SK-N-SH (cell line): ENCODE measurements around the gene CCDC88C. TPM values are rescaled to one million over a fixed set of nuclear protein-coding genes. Genes with fewer than 3 reads are reported as not detected.

Experiments
- CTCF ChIA-PET: fragments of 300-600, 350-600 bp; formaldehyde crosslinking; extraction: SDS; loops from one replicate; lab custom pipeline; 2021; lab: Yijun Ruan, JAX
- POLR2A ChIA-PET: fragments of 350-600 bp; sonication (Branson Sonifier 250); formaldehyde crosslinking; extraction: SDS; loops from one replicate; lab custom pipeline; 2020; ENCODE audit warnings: antibody characterized with exemption, inconsistent platforms; lab: Yijun Ruan, JAX
- DNase-seq: peaks from one replicate; pipeline ENCODE4 v3.0.0; 2012
- H2AFZ ChIP-seq: fragments of 200-600 bp; sonication (generic); 2 replicates; pipeline ENCODE4 v1.8.1; 2016; ENCODE audit warnings: antibody characterized with exemption, mild to moderate bottlenecking, low read depth
- H3F3A ChIP-seq: fragments of 200-600 bp; sonication (generic); replicated peaks from 2 replicates; pipeline ENCODE3; 2016; ENCODE audit warnings: antibody characterized with exemption, mild to moderate bottlenecking; ENCODE audit not compliant: insufficient read depth
- H3K27ac ChIP-seq, 2 experiments: fragments of 200-500 bp in 1 of 2; fragments of 200-600 bp in 1 of 2; sonication (Bioruptor generic) in 1 of 2; sonication (generic), shearing (Covaris generic) in 1 of 2; 2 replicates each; pipeline versions ENCODE4 v1.5.1 to v1.6.1; 2014 to 2016; ENCODE audit warnings: low read depth in 2 of 2, inconsistent platforms in 1 of 2, low read length in 1 of 2, mild to moderate bottlenecking in 1 of 2, mixed read lengths in 1 of 2
- H3K27me3 ChIP-seq: fragments of 200-600 bp; sonication (generic), shearing (Covaris generic); 2 replicates; pipeline ENCODE4 v1.6.1; 2016; ENCODE audit warnings: mixed run types; ENCODE audit not compliant: insufficient read depth
- H3K36me3 ChIP-seq, 2 experiments: fragments of 200-500 bp in 1 of 2; fragments of 200-600 bp in 1 of 2; sonication (Bioruptor generic) in 1 of 2; sonication (generic) in 1 of 2; replicated peaks in 1 of 2; 2 replicates each; pipeline versions ENCODE3 to v1.5.1; 2014 to 2016; ENCODE audit warnings: low read length in 1 of 2, mild to moderate bottlenecking in 1 of 2; ENCODE audit not compliant: insufficient read depth in 2 of 2, control insufficient read depth in 1 of 2
- H3K4me1 ChIP-seq, 2 experiments: fragments of 200-500 bp in 1 of 2; fragments of 200-600 bp in 1 of 2; sonication (Bioruptor generic) in 1 of 2; sonication (generic), shearing (Covaris generic) in 1 of 2; 2 replicates each; pipeline versions ENCODE4 v1.5.1 to v1.6.1; 2014 to 2016; ENCODE audit warnings: low read depth in 1 of 2, low read length in 1 of 2, mixed run types in 1 of 2; ENCODE audit not compliant: insufficient read depth in 2 of 2, control insufficient read depth in 1 of 2
- H3K4me2 ChIP-seq: fragments of 200-600 bp; sonication (generic), shearing (Covaris generic); 2 replicates; pipeline ENCODE4 v1.6.1; 2017; ENCODE audit warnings: mixed run types
- H3K4me3 ChIP-seq, 2 experiments: fragments of 200-500 bp in 1 of 2; fragments of 200-600 bp in 1 of 2; sonication (Bioruptor generic) in 1 of 2; sonication (generic), shearing (Covaris generic) in 1 of 2; 2 replicates each; pipeline versions ENCODE4 v1.5.1 to v1.8.1; 2014 to 2016; ENCODE audit warnings: low read depth in 2 of 2, inconsistent platforms in 1 of 2, low read length in 1 of 2, mild to moderate bottlenecking in 1 of 2, mixed read lengths in 1 of 2, moderate library complexity in 1 of 2
- H3K79me2 ChIP-seq: fragments of 200-600 bp; sonication (generic); 2 replicates; pipeline ENCODE4 v1.8.1; 2017; ENCODE audit warnings: mild to moderate bottlenecking; ENCODE audit not compliant: insufficient read depth
- H3K9ac ChIP-seq: fragments of 200-600 bp; sonication (generic); 2 replicates; pipeline ENCODE4 v1.6.1; 2017; ENCODE audit warnings: mixed run types
- H3K9me2 ChIP-seq: fragments of 200-600 bp; sonication (generic); 2 replicates; pipeline ENCODE4 v1.6.1; 2017; ENCODE audit warnings: mixed run types
- H3K9me3 ChIP-seq: fragments of 200-600 bp; sonication (generic); 2 replicates; pipeline ENCODE4 v1.6.1; 2017; ENCODE audit warnings: mixed run types, mild to moderate bottlenecking, moderate library complexity
- H4K20me1 ChIP-seq: fragments of 200-600 bp; sonication (generic); 2 replicates; pipeline ENCODE4 v1.6.1; 2017; ENCODE audit warnings: mild to moderate bottlenecking, mixed run types; ENCODE audit not compliant: insufficient read depth
- ELF1 ChIP-seq: IDR thresholded peaks from 2 replicates; pipeline ENCODE4 v1.4.0; 2012
- FOXM1 ChIP-seq: IDR thresholded peaks from 2 replicates; pipeline ENCODE4 v1.4.0; 2012; ENCODE audit warnings: low read depth, mild to moderate bottlenecking
- MXI1 ChIP-seq: IDR thresholded peaks from 2 replicates; pipeline ENCODE4 v1.6.1; 2012; ENCODE audit warnings: mild to moderate bottlenecking, low read depth, low read length, improper control_type of control experiment
- NFIC ChIP-seq: IDR thresholded peaks from 2 replicates; pipeline ENCODE4 v1.4.0; 2012; ENCODE audit warnings: borderline replicate concordance
- NRF1 ChIP-seq: IDR thresholded peaks from 2 replicates; pipeline ENCODE4 v1.6.1; 2012; ENCODE audit warnings: low read depth, mild to moderate bottlenecking, low read length
- TCF12 ChIP-seq: IDR thresholded peaks from 2 replicates; pipeline ENCODE4 v1.4.0; 2012
- WGBS: methylation state at CpG from one replicate; pipeline ENCODE4 v1.1.6; 2017; ENCODE audit warnings: low lambda C conversion rate; 5-methylcytosine and 5-hydroxymethylcytosine counted together
- polyA plus RNA-seq, 3 experiments: library from polyadenylated mRNA; depleted of rRNA; stranded (reverse); fragments of >200 nt; gene quantifications; 2 replicates each; pipeline ENCODE4 v1.2.3, GENCODE V29; 2012
- TF ChIP-seq, protein P1 (sequence below): fragments of 200-600 bp; sonication (generic); IDR thresholded peaks from 2 replicates; pipeline ENCODE4 v1.6.1; 2017; ENCODE audit warnings: antibody characterized with exemption, mild to moderate bottlenecking, moderate library complexity
- TF ChIP-seq, protein P2 (sequence below): IDR thresholded peaks from 2 replicates; pipeline ENCODE4 v1.4.0; 2012; ENCODE audit warnings: low read depth

CCDC88C gene
- polyA plus RNA-seq, 1 of the 3 experiments (the other 2 are of a cell fraction) = 0.39 TPM

DNA sequence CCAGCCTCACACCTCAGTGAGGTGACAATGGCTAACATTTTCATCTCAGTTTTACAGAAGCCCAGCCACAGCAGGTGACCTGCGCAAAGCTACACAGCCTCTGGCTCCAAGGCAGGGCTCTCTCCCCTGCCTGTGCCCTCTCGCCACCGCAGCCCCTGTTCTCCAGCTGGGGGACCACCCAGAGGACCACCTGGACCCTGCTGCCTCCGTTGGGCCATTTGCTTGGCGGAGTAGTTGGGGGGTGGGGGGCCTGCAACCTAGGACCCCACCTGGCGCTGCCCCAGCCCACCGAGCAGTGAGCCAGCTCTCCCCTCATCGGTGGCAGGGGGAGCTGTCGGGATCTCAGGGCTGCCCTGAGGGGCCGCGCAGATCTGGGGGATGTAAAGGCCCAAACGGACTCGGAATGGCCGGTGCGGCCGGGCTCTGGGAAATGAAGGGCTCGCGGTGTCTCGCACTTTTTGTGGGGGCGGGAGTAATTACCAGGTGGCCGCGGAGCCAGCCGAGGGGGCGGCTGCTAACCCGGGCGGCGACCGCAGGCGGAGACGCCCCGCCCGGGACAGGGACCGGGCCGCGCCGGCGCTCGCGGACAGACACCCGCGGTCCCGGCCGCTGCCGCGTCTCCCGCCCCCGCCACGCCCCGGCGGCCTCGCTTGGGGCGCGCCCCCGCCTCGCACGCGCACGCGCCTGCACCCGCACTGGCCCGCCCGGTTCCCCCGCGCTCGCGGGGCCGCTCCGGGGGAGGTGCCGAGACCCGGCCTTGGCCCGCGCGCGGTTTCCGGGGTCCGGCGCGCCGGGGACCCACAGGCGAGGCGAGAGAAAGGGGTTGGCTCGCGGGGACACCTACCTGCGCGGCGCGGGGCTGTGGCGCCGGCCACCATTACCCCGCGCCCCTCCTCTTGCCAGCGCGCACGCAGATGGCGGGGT is 164.5 kb downstream of the CCDC88C start:
- Histone ChIP-seq H3K9me2 (no peaks in the 10 kb centered on the region), H2AFZ (peak overlapping the region; percentile 81), H3K4me2 (peak overlapping the region; percentile 82), H3K4me1 (peaks cover 0 to 87% of the 10 kb centered on the region in 2 experiments; a peak in 2 of 4 replicates), H3K9ac (no peak overlapping the region), H4K20me1 (no peaks in the 10 kb centered on the region), H3K27ac (peak overlapping the region in 1 of 2 experiments; percentile 97; a peak in 2 of 4 replicates), H3K27me3 (no peaks in the 10 kb centered on the region), H3K4me3 (peak overlapping the region; percentile 55 to 61), H3F3A (no peaks in the 10 kb centered on the region), H3K79me2 (no peaks in the 10 kb centered on the region), H3K36me3 (no peaks in the 10 kb centered on the region), H3K9me3 (no peaks in the 10 kb centered on the region)
- peak; percentile 79 for DNase-seq
- CTCF ChIA-PET = interaction anchor here (0.7 to 6.4 kb wide), 6 partner anchors 10 to 350 kb away, joined by 3 to 61 read pairs (median 6); no protein-coding TSS in a partner anchor
- WGBS = 16% methylated on average over 12 of the region's 95 CpGs
- POLR2A ChIA-PET = interaction anchor here (1.1 to 1.4 kb wide), 2 partner anchors 31 to 32 kb away, joined by 5 read pairs; no protein-coding TSS in a partner anchor
- TF ChIP-seq NRF1 = peak; percentile 43; the same call in 1 of the 2 replicates
- TF ChIP-seq NFIC = no peak
- TF ChIP-seq, protein P1, sequence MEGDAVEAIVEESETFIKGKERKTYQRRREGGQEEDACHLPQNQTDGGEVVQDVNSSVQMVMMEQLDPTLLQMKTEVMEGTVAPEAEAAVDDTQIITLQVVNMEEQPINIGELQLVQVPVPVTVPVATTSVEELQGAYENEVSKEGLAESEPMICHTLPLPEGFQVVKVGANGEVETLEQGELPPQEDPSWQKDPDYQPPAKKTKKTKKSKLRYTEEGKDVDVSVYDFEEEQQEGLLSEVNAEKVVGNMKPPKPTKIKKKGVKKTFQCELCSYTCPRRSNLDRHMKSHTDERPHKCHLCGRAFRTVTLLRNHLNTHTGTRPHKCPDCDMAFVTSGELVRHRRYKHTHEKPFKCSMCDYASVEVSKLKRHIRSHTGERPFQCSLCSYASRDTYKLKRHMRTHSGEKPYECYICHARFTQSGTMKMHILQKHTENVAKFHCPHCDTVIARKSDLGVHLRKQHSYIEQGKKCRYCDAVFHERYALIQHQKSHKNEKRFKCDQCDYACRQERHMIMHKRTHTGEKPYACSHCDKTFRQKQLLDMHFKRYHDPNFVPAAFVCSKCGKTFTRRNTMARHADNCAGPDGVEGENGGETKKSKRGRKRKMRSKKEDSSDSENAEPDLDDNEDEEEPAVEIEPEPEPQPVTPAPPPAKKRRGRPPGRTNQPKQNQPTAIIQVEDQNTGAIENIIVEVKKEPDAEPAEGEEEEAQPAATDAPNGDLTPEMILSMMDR = 0 out of 2 replicates have a peak, but pooled peaks have one; percentile 25
- TF ChIP-seq ELF1 = no peak
- TF ChIP-seq FOXM1 = no peak

DNA sequence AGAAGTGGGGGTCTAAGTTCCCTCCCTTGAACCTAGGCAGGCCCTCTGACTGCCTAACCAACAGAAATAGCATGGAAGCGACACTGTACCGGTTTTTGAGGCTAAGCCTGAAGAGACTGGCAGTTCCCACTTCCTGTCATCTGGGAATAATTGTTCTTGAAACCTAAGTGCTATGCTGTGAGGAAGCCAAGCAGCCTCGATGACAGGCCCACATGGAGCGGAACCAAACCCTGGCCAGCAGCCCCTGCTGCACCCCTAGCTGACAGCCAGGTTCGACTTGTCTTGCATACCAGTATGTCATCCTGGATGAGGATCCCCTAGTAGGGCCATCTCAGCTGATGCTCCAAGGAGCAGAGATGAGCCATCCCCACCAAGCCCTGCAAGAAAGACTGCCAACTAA is 166.7 kb downstream of the CCDC88C start:
- no peak overlapping the region for H3K9ac ChIP-seq
- H3K4me2 ChIP-seq = no peak overlapping the region
- POLR2A ChIA-PET = interaction anchor here (0.9 to 2.7 kb wide), 3 partner anchors 34 to 80 kb away, joined by 4 to 13 read pairs (median 11); no protein-coding TSS in a partner anchor
- no peaks in the 10 kb centered on the region for H3K27me3 ChIP-seq
- no peaks in the 10 kb centered on the region for H3K9me3 ChIP-seq
- 49% methylated on average over 3 of the region's 5 CpGs for WGBS
- no peak for DNase-seq
- H3K27ac ChIP-seq = peak overlapping the region; percentile 22 to 99; a peak in 3 of 4 replicates
- H3K79me2 ChIP-seq = no peaks in the 10 kb centered on the region
- no peaks in the 10 kb centered on the region for H3K36me3 ChIP-seq
- peak; percentile 75; the same call in 1 of the 2 replicates for TF ChIP-seq MXI1
- peak; percentile 50; the same call in 1 of the 2 replicates for TF ChIP-seq TCF12
- TF ChIP-seq, protein P2, sequence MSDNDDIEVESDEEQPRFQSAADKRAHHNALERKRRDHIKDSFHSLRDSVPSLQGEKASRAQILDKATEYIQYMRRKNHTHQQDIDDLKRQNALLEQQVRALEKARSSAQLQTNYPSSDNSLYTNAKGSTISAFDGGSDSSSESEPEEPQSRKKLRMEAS = no peak
- CTCF ChIA-PET = interaction anchor here (1.2 to 6.4 kb wide), 6 partner anchors 34 to 79 kb away, joined by 3 to 61 read pairs (median 11); no protein-coding TSS in a partner anchor
- H3K9me2 ChIP-seq = no peaks in the 10 kb centered on the region
- no peak overlapping the region for H3K4me3 ChIP-seq
- H3F3A ChIP-seq = no peaks in the 10 kb centered on the region
- H3K4me1 ChIP-seq = peaks cover 0 to 72% of the 10 kb centered on the region in 2 experiments; a peak in 2 of 4 replicates
- no peak overlapping the region; the same call in 1 of the 2 replicates for H2AFZ ChIP-seq
- H4K20me1 ChIP-seq = no peaks in the 10 kb centered on the region
